GM21576 (cell line): Measurements from ENCODE around the gene MRC1.

Source experiments
- ATAC-seq: cut with Tn5 transposase; IDR thresholded peaks from one replicate; pipeline ENCODE4 v1.9.1; 2021; ENCODE audit warnings: mild to moderate bottlenecking, moderate library complexity; ENCODE audit not compliant: unreplicated experiment

Gene MRC1

DNA sequence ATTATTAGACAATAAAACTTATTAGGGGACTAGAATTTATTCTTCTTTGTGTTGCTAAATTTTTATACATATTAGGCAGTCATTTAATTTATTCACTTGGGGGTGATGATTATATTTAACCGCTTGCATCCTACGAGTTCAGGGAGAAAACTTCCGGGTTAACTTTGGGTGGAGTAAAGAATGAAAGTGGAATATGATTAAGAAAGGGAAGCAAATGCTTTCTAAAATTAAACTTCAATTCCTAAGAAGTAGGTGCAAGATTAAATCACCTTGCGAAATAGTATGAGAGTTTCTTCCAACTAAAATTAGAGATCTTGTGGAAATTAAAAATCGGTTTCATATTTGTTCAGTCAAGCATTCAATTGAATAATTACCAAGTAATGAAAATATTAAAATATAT, 33.5 kb downstream of the MRC1 start:
- ATAC-seq: no peak

DNA sequence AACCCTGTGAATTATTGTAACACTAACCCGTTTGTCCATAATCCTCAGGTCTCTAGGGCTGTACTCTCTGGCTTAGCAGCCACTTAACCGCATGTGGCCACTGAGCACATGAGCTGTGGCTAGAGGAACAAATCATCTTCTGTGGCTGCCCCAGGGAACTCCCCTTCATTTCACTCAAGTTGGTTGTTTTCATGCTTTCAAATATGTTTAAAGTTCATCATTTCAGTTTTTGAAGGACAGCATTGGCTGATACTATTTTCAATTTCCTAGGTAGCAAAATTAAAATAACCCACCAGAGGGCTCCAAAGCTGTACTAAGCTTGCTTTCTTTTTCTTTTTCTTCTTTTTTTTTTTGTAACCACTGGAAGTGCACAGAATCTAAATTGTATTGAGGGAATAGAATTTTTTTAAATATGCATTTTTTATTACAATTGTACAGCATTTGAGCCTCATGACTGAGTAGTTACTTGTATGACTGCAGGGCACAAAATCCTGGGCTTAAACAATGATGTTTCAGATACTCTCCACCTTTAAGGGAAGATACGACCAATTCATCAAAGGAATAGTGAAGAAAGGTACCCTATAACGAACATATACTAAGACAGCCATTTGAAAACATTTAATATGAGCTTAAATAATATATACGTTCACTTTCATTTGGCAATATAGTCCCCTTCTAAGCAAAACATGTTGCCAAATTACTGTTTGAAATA, 38.6 kb downstream of the MRC1 start:
- ATAC-seq: peak; percentile 55

DNA sequence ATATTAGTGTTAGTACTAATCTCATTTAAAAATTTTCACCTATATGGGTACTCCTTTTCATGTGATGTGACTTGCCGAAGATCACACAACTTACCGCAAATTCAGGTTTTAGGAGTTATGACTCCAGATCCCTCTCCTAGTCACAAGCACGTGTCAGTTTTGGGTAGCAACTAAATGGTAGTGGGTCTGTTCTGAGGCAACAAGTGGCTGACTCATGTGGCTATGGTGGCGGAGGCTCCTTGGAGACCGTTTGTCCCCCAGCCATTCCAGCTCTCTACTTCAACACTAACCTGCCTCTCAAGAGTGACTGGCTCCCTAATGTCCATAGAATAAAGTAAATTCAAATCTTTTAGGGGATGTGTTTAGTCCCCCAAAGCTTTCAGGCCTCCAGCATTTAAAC, 39.5 kb downstream of the MRC1 start:
- ATAC-seq: no peak

DNA sequence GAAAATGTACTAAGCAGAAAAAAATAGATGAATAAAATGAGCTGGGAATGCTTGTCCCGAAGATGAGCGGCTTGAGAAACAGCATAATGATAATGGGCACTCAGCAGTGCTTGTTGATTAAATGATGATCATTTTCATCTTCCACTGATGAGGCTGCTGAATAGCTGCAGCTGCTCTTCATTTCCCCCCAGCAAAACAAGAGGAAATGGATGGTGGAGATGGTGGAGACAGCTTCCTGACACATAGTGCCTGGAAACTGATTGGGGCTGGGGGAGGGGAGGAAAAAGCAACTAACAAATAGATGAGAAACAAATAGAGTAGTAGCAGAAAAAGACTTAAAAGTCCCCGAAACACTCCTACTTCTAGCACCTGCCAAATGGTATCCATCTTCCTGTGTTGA, 41.4 kb downstream of the MRC1 start:
- ATAC-seq: no peak

DNA sequence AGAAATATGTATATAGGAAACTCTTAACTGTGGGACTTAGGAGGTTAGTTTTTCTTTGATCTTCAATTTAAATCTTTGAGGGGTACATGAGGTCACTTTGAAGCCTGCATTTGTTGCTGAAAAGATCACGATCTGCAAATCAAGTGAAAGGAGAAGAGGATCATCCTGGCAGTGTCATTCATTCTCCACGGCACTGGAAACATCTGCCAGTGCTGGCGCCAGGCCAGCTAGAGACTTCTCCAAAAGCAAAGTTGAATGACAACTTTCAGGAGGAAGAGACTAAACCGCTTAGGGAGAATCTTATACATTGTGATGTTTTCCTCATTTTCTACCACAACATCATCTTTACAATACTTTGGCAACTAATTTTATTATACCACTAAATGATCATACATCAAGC, 42.5 kb downstream of the MRC1 start:
- ATAC-seq: no peak

DNA sequence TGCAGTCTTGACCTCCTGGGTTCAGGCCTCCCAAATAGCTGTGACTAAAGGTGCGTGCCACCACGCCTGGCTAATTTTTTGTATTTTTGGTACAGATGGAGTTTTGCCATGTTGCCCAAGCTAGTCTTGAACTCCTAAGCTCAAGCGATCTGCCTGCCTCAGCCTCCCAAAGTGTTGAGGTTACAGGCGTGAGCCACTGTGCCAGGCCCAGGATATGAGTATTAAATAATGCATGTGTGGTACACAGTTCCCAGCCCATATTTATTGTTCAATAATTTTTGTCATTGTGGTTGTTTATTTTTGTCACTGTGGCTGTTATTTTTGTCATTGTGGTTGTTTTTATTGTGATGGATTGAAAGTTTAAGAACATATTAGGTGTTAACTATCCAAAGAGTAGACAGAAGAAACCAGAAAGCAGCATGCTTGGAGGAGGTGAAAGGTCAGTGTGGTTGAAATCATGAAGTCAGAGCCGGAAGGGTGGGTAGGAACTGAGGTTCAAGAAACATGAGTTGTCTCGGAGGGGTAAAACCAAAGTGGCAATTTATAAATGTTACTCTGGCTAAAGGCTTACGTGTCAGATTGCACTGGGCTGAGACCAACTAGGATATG, 45.0 kb downstream of the MRC1 start:
- peak; percentile 62 for ATAC-seq

DNA sequence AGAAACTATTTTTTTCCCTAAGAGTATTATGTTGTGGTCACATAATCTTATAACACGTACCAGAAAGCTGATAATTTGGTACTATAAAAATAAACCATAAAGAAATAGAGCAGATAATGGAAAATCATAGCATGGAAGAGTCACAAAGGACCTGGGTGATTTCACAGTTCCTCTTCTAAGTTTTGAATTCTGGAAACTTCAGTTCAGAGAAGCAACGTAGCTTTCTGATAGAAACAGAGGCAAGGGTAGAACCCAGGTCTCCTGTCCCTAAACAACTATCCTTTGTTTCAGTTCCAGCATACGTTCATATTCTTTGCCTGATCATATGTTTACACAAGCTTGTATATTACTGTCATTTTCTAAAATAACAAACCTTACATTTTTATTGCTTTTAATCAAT, 47.9 kb downstream of the MRC1 start:
- no peak for ATAC-seq

DNA sequence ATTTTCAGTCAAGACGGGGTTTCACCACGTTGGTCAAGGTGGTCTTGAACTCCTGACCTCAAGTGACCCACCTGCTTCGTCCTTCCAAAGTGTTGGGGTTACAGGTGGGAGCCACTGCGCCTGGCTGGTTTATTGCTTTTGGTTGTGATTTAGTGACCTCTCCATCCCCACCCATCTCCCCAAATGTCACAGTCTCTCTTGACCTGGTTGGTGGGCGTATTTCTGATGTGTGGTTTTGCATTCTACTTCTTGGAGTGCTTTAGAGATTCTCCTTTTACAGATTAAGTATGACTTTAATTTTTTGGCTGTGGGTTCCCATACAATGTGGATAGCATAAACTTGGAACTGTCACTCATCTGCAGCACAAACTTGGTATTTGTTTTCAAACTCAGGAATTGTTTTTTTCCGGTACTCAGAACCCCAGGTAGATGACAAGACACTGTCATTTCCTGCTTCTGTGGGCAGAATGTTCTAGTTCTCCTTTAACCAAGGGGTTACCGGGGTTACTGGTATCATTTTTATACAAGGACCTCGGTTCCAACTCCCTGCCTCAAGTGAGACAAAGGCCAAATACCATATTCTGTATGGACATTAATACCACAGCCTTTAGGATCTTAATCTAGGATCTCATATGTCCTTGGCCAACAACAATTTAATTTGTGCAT, 50.5 kb downstream of the MRC1 start:
- no peak for ATAC-seq

DNA sequence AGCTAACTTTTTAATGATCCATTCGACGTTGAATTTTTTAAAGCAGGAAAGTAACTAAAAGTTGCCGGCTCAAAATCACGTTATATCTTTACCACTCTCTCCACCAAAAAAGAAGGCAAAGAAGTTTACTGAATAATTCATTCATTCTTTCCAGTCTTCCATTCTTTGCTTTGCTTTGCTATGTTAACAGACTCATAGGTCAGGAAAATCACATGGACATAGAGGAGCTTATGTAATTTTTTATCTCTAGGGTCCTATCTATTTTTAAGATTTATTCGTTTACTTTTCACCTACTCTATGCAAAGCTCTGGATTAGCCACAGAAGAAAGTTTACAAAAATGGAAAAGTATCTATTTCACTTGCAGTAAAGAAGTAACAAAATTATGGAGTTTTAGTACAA, 52.6 kb downstream of the MRC1 start:
- ATAC-seq: no peak

DNA sequence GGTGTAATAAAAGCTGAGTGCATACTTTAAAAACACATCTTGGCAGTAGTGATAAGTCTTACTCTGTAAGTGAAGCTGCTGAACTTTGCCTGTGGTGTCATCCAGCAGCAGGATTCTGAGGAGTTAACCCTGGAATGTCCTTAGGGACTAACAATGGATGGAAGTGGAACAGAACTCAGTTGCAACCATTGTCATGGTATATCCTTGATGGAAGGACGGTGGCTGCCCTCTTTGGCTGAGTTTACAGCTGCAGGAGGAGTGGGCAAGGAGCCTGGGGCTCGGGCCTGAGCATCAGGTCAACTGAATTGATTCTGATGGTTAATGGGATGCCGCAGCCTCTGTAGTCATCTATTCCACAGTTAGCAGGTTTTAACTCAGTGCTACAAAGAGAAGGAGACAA, 56.2 kb downstream of the MRC1 start:
- no peak for ATAC-seq

DNA sequence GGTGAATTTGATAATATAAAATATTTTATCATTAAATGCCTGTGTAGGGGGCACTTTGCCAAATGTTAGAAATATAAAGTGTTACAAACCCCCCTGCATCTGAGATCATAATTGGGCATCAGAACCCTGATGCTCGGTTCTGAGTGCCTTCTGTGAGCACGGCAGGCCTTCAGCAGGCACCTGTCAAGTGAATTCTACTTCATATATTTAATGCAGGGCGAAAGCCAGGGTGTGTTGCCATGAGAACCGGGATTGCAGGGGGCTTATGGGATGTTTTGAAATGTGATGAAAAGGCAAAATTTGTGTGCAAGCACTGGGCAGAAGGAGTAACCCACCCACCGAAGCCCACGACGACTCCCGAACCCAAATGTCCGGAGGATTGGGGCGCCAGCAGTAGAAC, 57.2 kb downstream of the MRC1 start:
- ATAC-seq: no peak

DNA sequence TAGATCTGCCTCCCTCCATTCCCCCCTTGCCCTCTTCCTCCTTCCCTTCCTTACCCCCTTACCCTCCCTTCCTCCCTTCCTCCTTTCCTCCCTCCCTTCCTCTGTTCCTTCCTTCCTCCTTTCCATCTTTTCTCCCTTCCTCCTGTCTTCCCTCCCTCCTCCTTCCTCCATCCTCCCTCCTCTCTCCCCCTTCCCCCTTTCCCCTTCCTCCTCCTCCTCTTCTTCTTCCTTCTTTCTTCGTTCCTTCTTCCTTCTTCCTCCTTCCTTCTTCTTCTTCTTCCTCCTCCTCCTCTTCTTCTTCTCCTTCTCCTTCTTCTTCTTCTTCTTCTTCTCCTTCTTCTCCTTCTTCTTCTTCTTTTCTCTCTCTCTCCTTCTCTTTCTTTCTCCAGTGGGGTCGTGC, 57.9 kb downstream of the MRC1 start:
- no peak for ATAC-seq

DNA sequence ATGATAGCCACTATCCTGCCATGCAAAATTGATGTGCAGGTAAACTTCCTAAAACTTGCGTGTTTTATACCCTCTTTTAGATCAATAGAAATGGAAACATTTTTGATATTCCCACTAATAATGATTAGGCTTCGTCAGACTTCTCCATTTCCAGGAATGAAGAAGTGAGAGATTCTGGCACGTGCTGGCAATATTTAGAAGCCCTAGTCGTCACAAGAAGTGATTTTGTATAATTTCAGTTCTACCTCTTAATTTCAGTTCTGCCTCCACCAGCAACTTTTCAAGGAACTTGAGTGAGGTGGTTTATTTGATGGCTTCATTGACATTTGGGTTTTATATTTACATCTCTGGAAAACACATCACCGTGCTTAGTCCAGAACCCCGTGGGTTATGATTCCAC, 61.9 kb downstream of the MRC1 start:
- no peak for ATAC-seq

DNA sequence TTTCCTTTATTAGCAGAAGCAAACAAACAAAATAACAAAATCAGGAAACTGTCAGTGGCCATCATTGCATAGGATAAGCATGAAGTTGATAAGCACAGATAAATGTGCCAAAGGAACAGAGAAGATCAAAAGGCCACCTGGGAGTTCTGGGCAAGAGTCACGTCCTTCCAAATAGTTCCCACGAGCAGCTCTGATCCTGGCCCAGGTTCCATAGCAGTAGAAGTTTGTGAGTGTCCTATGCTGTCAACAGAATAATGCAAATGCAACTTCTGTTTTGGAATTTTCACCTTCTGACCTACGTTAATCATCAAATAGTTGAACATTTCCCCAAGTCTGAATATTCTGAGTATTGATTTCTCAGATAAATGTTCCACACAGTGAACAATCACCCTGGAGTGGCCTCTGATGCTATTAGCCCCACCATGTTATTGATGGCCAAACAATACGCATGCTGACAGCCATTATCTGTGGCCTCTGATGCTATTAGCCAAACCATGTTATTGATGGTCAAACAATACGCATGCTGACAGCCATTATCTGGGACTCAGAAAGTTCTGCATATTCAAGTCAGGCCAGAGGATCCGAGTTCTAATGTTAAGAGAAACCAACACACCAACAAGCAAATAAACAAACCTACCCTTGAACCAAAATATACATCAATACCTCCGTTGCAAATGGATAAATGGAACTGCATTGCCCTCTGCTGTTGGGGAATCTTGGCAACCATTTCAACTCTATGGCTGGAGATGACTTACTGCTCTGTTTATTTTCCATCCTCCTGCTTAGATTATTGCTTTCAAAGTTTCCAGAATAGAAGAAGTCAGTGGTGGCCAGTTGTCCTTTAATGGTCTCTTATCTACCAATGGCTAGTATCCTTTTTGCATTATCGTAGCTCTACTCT, 63.3 kb downstream of the MRC1 start:
- no peak for ATAC-seq

DNA sequence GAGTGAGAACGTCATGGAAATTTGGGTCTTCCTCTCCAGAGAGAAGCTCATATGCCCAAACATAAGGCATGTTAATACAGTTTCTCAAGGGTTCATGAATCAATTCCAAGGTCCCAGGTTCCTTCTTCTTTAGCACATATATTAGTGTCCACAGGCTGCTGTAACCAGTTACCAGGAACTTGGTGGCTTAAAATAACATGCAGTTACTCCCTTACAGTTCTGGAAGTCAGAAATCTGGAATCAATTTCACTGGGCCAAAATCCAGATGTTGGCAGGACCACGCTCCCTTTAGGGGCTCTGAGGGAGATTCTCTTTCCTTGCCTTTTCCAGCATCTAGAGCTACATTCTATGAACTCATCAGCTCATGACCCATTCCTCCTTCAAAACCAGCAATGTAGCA, 64.8 kb downstream of the MRC1 start:
- ATAC-seq: no peak

DNA sequence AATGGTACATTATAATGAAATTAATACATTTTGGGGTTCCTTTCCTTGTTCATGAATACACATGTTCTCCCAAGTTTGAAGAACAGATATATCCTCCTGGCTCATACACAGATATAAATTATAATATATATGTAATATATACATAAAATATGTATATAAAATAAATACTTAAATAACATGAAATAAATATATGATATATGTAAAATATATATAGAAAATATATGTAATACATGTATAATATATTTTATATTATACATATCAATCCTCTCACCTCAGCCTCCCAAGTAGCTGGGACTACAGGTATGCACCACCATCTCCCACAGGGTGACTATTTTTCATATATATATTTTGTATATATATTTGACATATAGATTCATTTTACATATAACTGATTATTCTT, 68.0 kb downstream of the MRC1 start:
- no peak for ATAC-seq

DNA sequence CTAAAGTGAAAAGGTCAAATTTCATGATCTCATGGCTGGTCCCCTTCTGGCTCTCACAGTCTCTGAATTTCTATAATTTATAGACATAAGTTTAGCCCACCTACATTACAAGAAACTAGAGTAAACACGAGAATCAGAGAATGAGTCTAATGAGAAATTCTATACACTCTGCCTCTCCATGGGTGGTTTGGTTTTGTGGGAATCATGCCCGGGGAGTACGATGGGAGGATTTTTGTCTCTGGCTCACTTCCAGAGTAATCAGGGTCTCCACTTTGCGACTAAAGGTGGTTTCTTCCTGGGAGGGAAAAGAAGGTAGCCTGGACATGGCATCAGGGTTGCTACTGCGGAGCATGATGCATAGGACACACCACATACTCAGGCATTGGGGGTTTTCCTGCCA, 69.7 kb downstream of the MRC1 start:
- no peak for ATAC-seq

DNA sequence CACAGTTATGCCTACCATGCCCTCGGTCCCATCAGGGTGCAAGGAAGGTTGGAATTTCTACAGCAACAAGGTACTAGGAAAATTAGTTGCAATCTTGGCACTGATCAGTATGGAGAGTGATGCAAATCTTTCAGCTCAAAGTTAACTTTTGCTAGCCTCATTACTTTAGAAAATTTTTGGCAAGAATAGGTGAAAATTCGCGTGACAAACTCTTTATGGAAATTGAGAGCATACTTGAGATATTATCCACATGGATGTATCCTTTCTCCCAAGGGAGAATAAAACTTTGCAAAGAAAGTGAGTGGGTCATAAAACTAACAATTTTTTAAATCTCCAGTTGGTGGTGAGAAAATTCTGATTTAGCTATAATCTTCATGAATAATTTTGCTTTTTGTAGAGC, 71.5 kb downstream of the MRC1 start:
- ATAC-seq: no peak

DNA sequence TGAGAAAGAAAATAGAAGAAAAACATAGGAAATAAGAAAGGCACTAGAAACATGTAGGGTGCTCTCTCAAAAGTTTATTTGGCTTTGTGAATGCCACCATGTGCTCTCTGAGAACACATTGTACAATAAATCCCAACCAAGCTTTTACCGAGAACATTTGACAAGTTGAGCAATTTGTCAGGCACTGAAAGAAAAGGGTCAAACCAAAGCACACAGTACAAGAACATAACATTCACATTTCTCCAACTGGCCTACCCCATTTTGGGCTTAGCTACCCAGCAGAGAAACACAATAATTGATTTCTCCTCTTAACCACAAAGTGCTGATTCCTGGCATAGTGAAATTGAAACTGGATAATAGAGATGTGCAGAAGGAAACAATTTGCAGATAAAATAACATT, 73.4 kb downstream of the MRC1 start:
- no peak for ATAC-seq

DNA sequence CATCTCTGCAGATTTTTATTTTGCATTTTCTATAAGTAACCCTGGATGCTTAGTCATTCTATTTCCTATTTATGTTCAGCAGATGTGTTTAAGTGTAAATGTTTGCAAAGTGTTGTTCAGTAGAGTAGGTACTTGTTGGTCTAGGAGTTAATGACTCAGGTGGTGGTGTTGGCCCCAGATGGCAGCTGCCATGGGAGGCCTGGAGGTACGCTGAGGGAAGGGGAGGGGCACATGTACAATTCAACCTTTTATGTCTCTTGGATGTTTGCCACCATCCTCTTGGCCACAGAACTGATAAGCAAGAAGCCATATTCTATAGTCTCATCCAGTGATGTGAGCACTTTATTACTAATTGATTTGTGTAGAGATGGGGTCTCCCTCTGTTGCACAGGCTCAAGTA, 74.5 kb downstream of the MRC1 start:
- no peak for ATAC-seq

DNA sequence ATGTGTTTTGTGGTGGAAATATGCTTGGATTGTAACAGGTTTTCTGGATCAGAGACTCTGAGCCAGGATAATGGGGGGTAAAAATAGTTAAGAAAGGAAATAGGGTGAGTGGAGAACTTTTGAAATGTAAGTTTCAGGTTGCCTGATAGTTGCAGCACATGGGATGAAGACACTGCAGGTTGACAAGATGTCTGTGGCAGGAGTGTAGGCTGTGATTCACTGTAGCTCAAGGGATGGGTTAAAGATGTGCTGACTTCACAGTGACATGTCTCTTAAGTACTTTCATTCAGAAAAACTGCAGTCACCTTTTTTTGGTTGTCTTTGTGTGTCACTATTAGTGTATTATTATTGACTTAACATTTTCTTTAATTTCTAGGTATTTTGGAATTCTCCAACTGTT, 79.0 kb downstream of the MRC1 start:
- no peak for ATAC-seq

DNA sequence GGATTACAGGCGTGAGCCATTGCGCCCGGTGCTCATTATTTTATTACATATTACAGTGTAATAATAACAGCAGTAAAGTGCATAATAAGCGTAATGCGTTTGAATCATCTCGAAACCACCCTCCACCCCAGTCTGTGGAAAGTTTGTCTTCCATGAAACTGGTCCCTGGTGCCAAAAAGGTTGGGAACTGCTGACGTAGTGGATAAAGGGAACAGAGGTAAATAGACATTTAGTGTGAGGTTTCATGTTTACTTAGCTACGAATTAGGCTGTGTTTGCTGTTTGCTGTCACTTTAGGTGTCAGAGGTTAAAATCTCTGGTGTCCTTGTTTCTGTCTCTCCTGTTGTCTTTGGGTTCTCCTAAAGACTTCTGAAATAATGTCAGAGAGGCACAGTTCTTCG, 82.3 kb downstream of the MRC1 start:
- ATAC-seq: no peak
